ENCODE data around the gene PZP.
"Not testable (repeated sequence)": the region's sequence is repeated elsewhere in the genome, so short reads cannot be mapped to it uniquely, and the experiment has no call there.

PZP gene
- 0 to 0.04 (median 0) reads per million in 3 experiments for total RNA-seq

DNA sequence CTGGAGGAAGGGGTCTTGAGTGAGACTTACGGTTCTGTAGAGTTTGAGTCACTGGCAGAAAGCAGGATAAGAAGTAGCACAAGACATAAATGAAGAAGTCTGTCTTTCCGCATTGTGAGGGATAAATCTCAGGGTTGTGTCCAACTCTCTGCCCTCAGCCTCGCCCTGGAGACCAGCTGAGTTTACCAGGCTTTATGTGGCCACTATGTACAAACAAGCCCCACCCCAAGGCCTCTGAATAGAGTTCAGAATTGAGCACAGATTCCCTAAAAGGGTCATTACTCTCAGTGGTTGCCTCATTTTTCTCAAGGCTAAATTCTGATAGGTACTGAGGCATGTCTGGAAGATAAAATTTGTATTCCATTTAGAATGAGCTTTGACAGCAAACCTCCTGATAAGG lies at the start of gene PZP:
PZP (minus strand) TSS at position 167 of the 400 bp plus-strand sequence; CDS start at position 113, 54 bp downstream.
- DNase-seq, result no peak

GRCh38 chr12:9256758-9257405 lies 48.7 kb upstream of the PZP start:
- DNase-seq, result no peak

DNA sequence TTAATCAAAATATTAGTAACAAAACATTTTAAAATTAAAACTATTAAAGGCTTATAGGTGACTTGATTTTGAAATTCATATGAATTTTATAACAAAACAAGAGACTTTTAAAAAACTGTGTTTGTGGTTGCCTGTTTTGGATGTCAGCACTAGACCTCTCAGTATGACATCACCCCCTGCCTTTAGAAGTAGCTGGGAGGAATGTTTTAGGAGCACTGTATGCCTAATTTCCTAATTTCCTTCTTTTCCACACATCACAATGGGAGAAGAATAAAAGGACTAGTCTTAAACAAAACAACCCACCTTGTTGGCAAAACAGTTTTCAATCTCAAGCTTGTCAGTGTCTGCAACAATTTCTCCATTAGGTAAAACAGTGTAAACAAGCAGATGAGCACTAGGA lies 48.1 kb upstream of the PZP start:
- no peak for DNase-seq

DNA sequence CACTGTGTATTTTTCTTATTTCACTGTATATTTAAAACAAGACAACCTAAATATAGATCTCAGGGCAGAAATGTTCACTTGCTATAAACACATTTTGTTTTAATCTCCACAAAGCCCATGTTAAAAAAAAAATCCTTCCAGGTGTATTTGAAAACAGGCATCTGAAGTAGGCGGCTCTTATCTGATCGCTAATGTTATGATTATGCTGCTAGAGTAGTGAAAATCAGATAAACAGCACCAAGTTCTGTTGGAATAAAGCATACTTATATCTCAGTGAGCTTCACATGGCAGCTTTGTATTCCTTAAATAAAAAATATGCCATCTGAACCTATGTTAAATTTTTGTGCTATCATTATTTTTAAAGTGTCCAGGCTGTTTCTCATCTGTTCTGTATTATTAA lies 47.6 kb upstream of the PZP start:
- DNase-seq, result no peak

DNA sequence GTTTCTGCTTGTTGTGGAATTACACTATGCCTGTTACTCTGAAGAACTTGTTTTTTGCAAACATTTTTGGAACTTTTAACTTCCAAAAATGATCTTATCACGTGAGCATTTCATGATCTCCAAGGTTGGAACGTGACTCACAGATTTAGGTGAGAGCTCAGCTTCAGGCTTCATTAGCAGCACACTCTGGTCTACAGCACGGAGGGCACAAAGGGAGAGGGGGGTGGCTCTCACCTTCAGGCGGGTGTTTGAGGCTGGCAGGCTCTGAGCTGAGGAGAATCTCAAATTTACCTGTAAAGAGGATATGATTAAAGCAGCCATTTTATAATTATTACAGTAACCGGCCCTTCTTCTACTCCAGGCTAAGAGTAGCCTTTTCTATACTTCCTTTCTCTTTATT lies 45.3 kb upstream of the PZP start:
- no peak for DNase-seq

GRCh38 chr12:9252791-9253190 lies 44.6 kb upstream of the PZP start:
- DNase-seq, result not testable (repeated sequence)

- no peak for DNase-seq
These were observed 44.1 kb upstream of the PZP start for GRCh38 chr12:9252256-9252655.

- DNase-seq, result no peak
These were observed 40.2 kb upstream of the PZP start for GRCh38 chr12:9248435-9248834.

GRCh38 chr12:9244894-9245293 lies 36.7 kb upstream of the PZP start:
- DNase-seq, result no peak

DNA sequence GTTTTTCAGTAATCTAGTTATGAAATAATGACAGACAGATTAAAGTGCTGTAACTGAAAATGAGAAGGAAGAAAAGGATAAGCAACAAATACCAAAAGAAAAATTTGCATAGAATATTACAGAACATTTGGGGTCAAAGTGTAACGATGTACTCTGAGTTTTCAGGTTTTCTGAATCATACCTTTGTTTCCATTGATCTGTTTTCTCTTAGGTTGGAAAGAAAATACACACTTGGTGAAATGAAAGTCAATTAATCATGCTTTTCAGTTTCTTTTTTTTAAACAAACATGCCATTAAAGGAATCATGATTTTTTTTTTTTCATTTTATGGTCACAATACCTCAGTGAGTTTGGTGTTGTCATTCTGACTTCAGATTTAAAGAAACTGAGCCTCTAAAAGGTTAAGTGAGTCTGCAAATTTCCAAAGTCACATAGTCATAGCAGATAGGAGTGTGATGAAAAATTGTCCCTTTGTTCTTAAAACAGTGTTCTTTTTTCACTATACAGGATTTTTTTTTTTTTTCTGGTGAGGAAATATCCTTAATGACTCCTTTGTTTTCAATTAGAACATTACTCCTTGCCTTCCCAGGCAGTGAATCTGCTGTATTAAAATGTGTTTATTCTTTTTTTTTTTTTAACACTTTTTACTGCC lies 35.9 kb upstream of the PZP start:
- DNase-seq, result no peak

DNA sequence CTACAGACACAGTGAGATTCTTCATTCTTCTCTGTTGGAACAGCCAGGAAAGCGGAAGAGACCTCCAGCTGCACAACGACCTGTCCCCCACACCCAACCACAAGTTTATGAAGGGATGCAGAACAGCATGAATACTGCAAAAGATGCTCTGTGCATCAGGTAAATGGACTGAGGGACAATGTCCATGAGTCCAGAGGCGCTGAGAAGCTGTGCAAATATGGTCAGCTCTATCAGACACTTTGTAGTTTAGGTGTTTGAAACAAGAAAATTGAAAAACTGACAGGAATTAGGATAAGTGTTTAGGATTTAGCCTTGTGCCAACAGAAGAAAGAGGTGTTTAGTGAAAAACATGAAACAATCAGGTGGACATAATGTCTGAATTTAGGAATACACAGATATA lies 33.1 kb upstream of the PZP start:
- DNase-seq, result no peak

DNA sequence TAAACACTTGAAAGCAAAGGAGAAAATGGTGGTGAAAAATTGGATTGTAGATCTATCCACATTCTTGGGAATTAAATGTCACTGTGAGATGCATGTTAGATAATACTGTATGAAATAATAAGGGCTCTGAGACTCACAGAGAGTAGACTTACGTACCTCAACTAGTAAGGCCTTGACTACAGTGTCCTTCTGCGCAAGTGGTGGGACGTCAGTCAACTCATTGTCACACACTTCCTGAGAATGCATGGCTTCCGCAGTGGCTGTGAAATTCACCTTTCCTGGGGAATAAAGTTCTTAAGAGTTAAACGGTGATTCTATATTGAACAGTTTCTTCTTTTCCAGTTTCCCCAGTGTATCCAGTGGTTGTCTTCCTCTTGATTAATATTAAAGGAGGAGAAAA lies 32.6 kb upstream of the PZP start:
- DNase-seq, result no peak

DNA sequence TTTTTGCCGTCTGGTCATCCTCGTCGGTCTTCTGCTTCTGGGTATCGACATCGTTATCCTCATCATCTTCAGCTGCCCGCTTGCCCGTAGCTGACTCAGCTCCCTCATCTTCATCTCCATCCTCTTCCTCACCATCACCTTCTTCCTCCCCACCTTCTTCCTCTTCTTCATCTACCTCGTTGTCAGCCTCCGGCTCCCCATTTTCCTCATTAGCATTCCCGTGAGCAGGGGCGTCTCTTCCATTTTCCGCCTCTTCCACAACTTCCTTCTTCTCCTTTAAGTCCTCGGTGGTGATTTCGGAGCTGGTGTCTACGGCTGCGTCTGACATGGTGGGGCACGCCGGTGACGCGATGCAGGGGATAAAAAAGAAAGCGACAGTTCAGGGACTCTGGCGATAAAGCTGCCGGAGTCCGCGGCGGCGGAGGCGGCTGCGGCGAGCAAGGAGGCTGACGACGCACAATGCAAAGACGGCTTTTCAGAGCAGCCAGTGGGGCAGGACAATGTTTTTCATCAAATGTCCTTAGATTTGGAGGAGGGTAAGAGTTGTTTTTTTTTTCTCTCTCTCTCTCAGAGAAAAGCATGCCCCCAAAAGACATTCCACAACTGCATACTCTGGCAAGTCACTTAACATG lies 31.9 kb upstream of the PZP start:
- DNase-seq, result peak; percentile 9

DNA sequence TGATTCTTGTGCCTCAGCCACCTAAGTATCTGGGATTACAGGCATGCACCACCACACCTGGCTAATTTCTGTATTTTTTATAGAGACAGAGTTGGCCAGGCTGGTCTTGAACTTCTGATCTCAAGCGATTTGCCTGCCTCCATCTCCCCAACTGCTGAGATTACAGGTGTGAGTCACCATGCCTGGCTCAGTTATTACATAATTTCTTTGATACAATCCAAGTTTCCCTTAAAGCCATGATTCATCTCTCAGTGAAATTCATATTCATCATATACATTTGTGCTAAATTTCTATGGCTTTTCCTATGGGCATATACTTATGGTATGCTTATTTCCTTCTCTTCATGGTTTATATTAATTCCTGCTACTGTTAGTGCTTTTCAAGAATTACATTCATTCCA lies 29.1 kb upstream of the PZP start:
- no peak for DNase-seq

GRCh38 chr12:9235519-9235918 lies 27.3 kb upstream of the PZP start:
- no peak for DNase-seq

GRCh38 chr12:9227950-9228349 lies 19.8 kb upstream of the PZP start:
- DNase-seq, result no peak

DNA sequence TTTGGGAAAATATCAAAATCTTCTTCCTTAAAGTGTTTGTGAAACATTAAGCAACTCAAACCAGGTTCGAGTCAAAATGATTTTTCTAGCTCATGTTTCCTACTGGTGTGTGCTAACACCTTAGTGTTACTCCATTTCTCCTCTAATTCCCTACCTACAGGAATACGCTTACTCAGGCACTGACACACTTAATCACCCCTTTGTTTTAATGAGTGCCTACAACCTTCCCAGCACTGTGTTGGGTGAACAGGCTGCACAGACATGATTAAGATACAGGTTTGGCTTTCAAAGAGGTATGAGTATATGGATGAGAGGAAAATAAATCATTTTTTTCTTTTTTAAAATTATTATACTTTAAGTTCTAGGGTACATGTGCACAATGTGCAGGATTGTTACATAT lies 15.6 kb upstream of the PZP start:
- DNase-seq, result no peak

GRCh38 chr12:9221483-9221882 lies 13.3 kb upstream of the PZP start:
- no peak for DNase-seq

DNA sequence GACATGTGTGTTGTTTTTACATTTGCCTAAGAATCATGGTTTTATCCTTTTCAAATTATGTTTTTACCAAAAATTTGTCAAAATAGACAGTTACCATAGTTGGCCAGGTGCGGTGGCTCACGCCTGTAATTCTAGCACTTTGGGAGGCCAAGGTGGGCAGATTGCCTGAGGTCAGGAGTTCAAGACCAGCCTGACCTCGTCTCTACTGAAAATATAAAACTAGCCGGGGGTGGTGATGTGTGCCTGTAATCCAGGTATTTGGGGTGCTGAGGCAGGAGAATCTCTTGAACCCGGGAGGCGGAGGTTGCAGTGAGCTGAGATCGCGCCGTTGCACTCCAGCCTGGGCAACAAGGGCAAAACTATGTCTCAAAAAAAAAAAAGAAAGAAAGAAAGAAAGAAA lies 12.8 kb upstream of the PZP start:
- DNase-seq, result not testable (repeated sequence)

- no peak for DNase-seq
These were observed 6.3 kb upstream of the PZP start for GRCh38 chr12:9214534-9214933.

DNA sequence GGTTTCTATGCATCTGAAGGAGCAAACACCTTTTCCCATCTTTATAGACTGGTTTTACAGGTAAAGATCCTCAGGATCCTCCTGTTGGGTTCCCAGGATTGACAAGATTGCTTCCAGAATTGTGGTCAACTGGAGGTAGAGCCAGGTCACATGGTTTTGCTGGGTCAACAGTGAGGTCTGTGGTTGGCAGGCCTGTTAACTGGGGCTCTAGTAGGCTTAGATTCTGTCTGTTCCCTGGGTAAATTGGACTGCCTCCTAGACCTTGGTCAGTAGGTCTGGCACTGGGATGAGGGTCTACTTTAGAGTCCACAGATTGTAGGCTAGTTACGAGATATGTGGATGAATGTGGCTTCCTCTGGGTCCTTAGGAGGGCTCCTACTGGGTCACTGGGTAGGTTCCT lies 3.5 kb upstream of the PZP start:
- DNase-seq, result no peak

DNA sequence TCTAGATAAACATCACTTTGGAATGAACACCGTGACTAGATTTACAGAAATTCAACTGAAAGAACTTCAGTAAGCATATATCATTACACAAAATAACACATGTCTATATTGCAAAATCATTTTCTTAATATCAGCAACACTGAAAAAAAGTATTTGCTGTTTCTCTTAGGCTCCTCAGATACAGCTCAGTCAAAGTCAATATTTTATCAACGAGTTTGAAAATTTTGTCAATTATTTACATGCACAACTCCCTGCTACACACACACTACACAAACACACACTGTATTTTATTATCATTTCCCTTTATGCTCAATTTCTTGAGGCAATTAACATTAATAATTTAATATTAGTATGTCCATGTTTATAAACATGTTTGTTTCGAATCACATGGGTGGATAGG lies 3.8 kb downstream of the PZP start:
- no peak for DNase-seq

- no peak for DNase-seq
These were observed 10.2 kb downstream of the PZP start for GRCh38 chr12:9198012-9198411.

DNA sequence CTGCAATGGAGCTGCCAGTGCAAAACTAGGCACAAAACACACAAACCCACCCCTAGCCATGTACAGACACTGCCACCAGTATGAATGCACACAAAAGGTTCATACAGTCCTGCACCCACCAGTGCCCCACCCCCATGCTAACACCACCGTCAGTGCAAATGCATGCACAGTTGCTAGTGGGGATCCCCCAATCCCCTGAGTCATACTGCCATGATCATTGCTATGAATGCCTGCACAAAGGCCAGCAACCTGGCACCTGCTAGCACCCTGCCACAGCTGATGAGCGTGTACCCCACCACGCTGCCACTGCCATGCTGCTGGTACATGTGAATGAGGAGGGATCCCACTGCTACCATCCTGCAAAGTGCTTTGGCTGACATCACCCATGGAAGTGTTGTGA lies 23.9 kb downstream of the PZP start:
- DNase-seq, result no peak
